Fibroblast of lung (primary cell): ENCODE measurements around the gene C9. TPM values are rescaled to one million over a fixed set of nuclear protein-coding genes. Genes with fewer than 3 reads are reported as not detected.

Source experiments
- DNase-seq, 2 donors: peaks; one replicate each; pipeline versions ENCODE4 v3.0.0 to v3.0.0-alpha.2; 2010; ENCODE audit warnings: low read depth in 2 of 2
- H2AFZ ChIP-seq: 2 replicates; pipeline ENCODE4 v1.5.1; 2012; ENCODE audit warnings: low read length, control low read depth, inconsistent platforms
- H3K27ac ChIP-seq: 2 replicates; pipeline ENCODE4 v1.5.1; 2011; ENCODE audit warnings: low read length, control low read depth; ENCODE audit not compliant: insufficient read depth
- H3K27me3 ChIP-seq: 2 replicates; pipeline ENCODE4 v1.5.1; 2011; ENCODE audit warnings: mild to moderate bottlenecking, low read length; ENCODE audit not compliant: control insufficient read depth, insufficient read depth
- H3K36me3 ChIP-seq: 2 replicates; pipeline ENCODE4 v1.5.1; 2011; ENCODE audit warnings: low read length; ENCODE audit not compliant: control insufficient read depth, insufficient read depth
- H3K4me1 ChIP-seq: 2 replicates; pipeline ENCODE4 v1.5.1; 2011; ENCODE audit warnings: low read length; ENCODE audit not compliant: control insufficient read depth, insufficient read depth; ENCODE audit errors: extremely low read depth
- H3K4me2 ChIP-seq: 2 replicates; pipeline ENCODE4 v1.5.1; 2011; ENCODE audit warnings: low read length, control low read depth; ENCODE audit not compliant: insufficient read depth; ENCODE audit errors: extremely low read depth
- H3K4me3 ChIP-seq, 4 experiments: fragments of 200-600 bp in 1 of 4; sonication (generic) in 1 of 4; replicated peaks in 1 of 4; 2 replicates each; pipeline ENCODE4 v1.5.1; 2011 to 2016; ENCODE audit warnings: low read length in 4 of 4, low read depth in 3 of 4, mild to moderate bottlenecking in 3 of 4, control low read depth in 2 of 4, inconsistent platforms in 1 of 4, mixed read lengths in 1 of 4; ENCODE audit not compliant: insufficient read depth in 1 of 4; ENCODE audit errors: control extremely low read depth in 1 of 4
- H3K79me2 ChIP-seq: 2 replicates; pipeline ENCODE4 v1.5.1; 2012; ENCODE audit warnings: mild to moderate bottlenecking, low read length, inconsistent platforms; ENCODE audit not compliant: control insufficient read depth, insufficient read depth
- H3K9ac ChIP-seq: 2 replicates; pipeline ENCODE4 v1.5.1; 2011; ENCODE audit warnings: mild to moderate bottlenecking, low read length, control low read depth; ENCODE audit not compliant: insufficient read depth
- H3K9me3 ChIP-seq: 2 replicates; pipeline ENCODE4 v1.5.1; 2012; ENCODE audit warnings: low read depth, low read length; ENCODE audit not compliant: control insufficient read depth, insufficient read depth
- H4K20me1 ChIP-seq: 2 replicates; pipeline ENCODE4 v1.5.1; 2011; ENCODE audit warnings: low read length; ENCODE audit not compliant: control insufficient read depth, insufficient read depth; ENCODE audit errors: extremely low read depth
- CTCF ChIP-seq, 2 donors: IDR thresholded peaks in 1 of 2; conservative IDR thresholded peaks in 1 of 2; 1 replicate in 1 of 2; 2 replicates in 1 of 2; pipeline ENCODE4 v1.5.1; 2011 to 2012; ENCODE audit warnings: low read length in 2 of 2, control low read depth in 1 of 2, inconsistent platforms in 1 of 2, low read depth in 1 of 2, mild to moderate bottlenecking in 1 of 2
- EZH2 ChIP-seq: IDR thresholded peaks from 2 replicates; pipeline ENCODE4 v1.5.1; 2012; ENCODE audit warnings: low read length, control low read depth, mild to moderate bottlenecking; ENCODE audit errors: missing control alignments
- polyA plus RNA-seq, 2 donors: library from polyadenylated mRNA; depleted of rRNA in 1 of 2; stranded (reverse) in 1 of 2; unstranded in 1 of 2; fragments of >200 nt; gene quantifications; 2 replicates each; pipeline ENCODE4 v1.2.1, GENCODE V29; 2011 to 2012; ENCODE audit warnings: missing spikeins in 1 of 2
- total RNA-seq: library from RNA; depleted of rRNA; stranded (reverse); fragments of >200 nt; gene quantifications from 2 replicates; pipeline ENCODE4 v1.2.1, GENCODE V29; 2014

The C9 gene
- total and polyA plus RNA-seq, 2 donors (not counting 1 experiment from before 2014, with no cell fraction given) = 0.06 to 0.33 TPM

GRCh38 chr5:39253196-39253595 lies 111.1 kb downstream of the C9 start:
- no peak overlapping the region for H3K4me3 ChIP-seq
- no peaks in the 10 kb centered on the region for H3K79me2 ChIP-seq
- no peaks in the 10 kb centered on the region for H3K27me3 ChIP-seq
- H3K36me3 ChIP-seq = no peaks in the 10 kb centered on the region
- no peaks in the 10 kb centered on the region for H4K20me1 ChIP-seq
- H3K4me2 ChIP-seq = no peak overlapping the region
- DNase-seq = peak; percentile 15 to 28
- no peak overlapping the region for H2AFZ ChIP-seq
- H3K4me1 ChIP-seq = no peaks in the 10 kb centered on the region
- H3K9me3 ChIP-seq = no peaks in the 10 kb centered on the region
- no peak overlapping the region for H3K27ac ChIP-seq
- no peak overlapping the region for H3K9ac ChIP-seq
- TF ChIP-seq EZH2 = no peak
- TF ChIP-seq CTCF (conservative IDR thresholded peaks at IDR 0.05 in 1 of 2, IDR thresholded peaks at IDR 0.05 in 1 of 2; ENCODE audit: low read depth in 1 of 2, low read length in 2 of 2) = no peak

DNA sequence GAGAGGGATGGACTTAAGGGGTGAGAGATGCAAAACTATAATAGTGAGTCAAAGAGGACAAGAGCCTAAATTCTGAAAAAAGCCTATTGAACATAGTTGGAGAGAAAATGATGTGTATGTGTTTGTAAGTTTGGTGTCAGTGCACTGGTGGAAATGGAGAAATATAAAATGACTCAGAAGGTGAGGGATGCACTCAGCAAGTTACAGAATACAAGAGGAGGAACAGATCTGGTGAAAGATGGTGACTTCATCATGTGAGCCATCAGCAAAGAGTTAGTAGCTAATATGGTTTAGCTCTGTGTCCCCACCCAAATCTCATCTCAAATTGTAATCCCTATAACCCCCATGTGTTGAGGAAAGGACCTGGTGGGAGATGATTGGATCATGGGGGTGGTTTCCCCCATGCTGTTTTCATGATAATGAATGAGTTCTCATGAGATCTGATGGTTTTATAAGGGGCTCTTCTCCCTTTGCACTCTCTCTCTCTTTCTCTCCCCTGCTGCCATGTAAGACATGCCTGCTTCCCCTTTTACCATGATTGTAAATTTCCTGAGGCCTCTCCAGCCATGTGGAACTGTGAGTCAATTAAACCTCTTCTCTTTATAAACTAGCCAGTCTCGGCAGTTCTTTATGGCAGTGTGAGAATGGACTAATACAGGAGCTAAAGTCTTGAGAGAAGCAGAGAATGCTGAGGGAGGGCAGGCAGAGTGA lies 114.6 kb downstream of the C9 start:
- DNase-seq = no peak
- TF ChIP-seq CTCF (conservative IDR thresholded peaks at IDR 0.05 in 1 of 2, IDR thresholded peaks at IDR 0.05 in 1 of 2; ENCODE audit: low read depth in 1 of 2, low read length in 2 of 2) (no peak), EZH2 (no peak)
- H3K4me1 ChIP-seq = no peaks in the 10 kb centered on the region

GRCh38 chr5:39249069-39249468 lies 115.2 kb downstream of the C9 start:
- Histone ChIP-seq H3K4me1 (no peaks in the 10 kb centered on the region), H3K4me2 (no peak overlapping the region), H3K9me3 (no peaks in the 10 kb centered on the region), H3K9ac (no peak overlapping the region), H2AFZ (no peak overlapping the region), H3K36me3 (no peaks in the 10 kb centered on the region), H3K79me2 (no peaks in the 10 kb centered on the region), H4K20me1 (no peaks in the 10 kb centered on the region), H3K27ac (no peak overlapping the region), H3K4me3 (no peak overlapping the region), H3K27me3 (no peaks in the 10 kb centered on the region)
- TF ChIP-seq EZH2 (no peak), CTCF (conservative IDR thresholded peaks at IDR 0.05 in 1 of 2, IDR thresholded peaks at IDR 0.05 in 1 of 2; ENCODE audit: low read depth in 1 of 2, low read length in 2 of 2) (no peak)
- no peak for DNase-seq

More for the DNA sequence above, 114.6 kb downstream of the C9 start:
- Histone ChIP-seq H4K20me1 (no peaks in the 10 kb centered on the region), H3K9me3 (no peaks in the 10 kb centered on the region), H3K27me3 (no peaks in the 10 kb centered on the region), H3K9ac (no peak overlapping the region), H3K4me3 (no peak overlapping the region), H3K79me2 (no peaks in the 10 kb centered on the region), H3K36me3 (no peaks in the 10 kb centered on the region), H3K4me2 (no peak overlapping the region), H3K27ac (no peak overlapping the region), H2AFZ (no peak overlapping the region)
